GM10248 (cell line): ENCODE results near the gene SFI1.
"Not testable (repeated sequence)": the region's sequence is repeated elsewhere in the genome, so short reads cannot be mapped to it uniquely, and the experiment has no call there.

Source experiments
- CTCF ChIA-PET: fragments of 300-600 bp; sonication (Branson Sonifier 250); formaldehyde crosslinking; extraction: SDS; loops from one replicate; lab custom pipeline; 2021; ENCODE audit warnings: antibody characterized with exemption; lab: Yijun Ruan, JAX
- POLR2A ChIA-PET: fragments of 350-650 bp; sonication (Branson Sonifier 250); formaldehyde crosslinking; extraction: SDS; loops from one replicate; lab custom pipeline; 2020; ENCODE audit warnings: antibody characterized with exemption; lab: Yijun Ruan, JAX
- DNase-seq: peaks from one replicate; pipeline ENCODE4 v3.0.0; 2012; ENCODE audit errors: extremely low spot score
- CTCF ChIP-seq: IDR thresholded peaks from 2 replicates; pipeline ENCODE4 v1.5.1; 2012; ENCODE audit warnings: mild to moderate bottlenecking, low read depth; ENCODE audit errors: extremely low read depth, missing control alignments, control extremely low read depth

Gene SFI1

GRCh38 chr22:31496735-31497146, 405 bp downstream of the SFI1 start:
- ChIA-PET CTCF (interaction anchor here (1.0 kb wide), 1 partner anchor 14 kb away, joined by 3 read pairs; no protein-coding TSS in a partner anchor), POLR2A (interaction anchor here (0.7 kb wide), 1 partner anchor 41 kb away, joined by 3 read pairs; no protein-coding TSS in a partner anchor)
- TF ChIP-seq CTCF = no peak
- DNase-seq = no peak

- ChIA-PET POLR2A (no interaction called here), CTCF (no interaction called here)
- no peak for TF ChIP-seq CTCF
- no peak for DNase-seq
These were observed 1.0 kb downstream of the SFI1 start for GRCh38 chr22:31497148-31497938.

GRCh38 chr22:31501738-31502137, 5.4 kb downstream of the SFI1 start:
- DNase-seq = no peak
- TF ChIP-seq CTCF = no peak
- ChIA-PET POLR2A (no interaction called here), CTCF (interaction anchor here (1.5 kb wide), 1 partner anchor 55 kb away, joined by 4 read pairs; no protein-coding TSS in a partner anchor)

GRCh38 chr22:31503211-31503964, 7.1 kb downstream of the SFI1 start:
- DNase-seq = no peak
- CTCF ChIA-PET = no interaction called here
- POLR2A ChIA-PET = no interaction called here
- TF ChIP-seq CTCF = no peak

GRCh38 chr22:31504282-31504681, 7.9 kb downstream of the SFI1 start:
- ChIA-PET CTCF (no interaction called here), POLR2A (no interaction called here)
- DNase-seq = no peak
- no peak for TF ChIP-seq CTCF

GRCh38 chr22:31507517-31507916, 11.2 kb downstream of the SFI1 start:
- CTCF ChIA-PET = interaction anchor here (1.3 kb wide), 1 partner anchor 11 kb away, joined by 3 read pairs; the partner anchor contains the start of gene SFI1
- DNase-seq, POLR2A ChIA-PET: not testable (repeated sequence)

- no peak for TF ChIP-seq CTCF
- CTCF ChIA-PET = interaction anchor here (0.9 to 1.3 kb wide), 2 partner anchors 12 to 16 kb away, joined by 3 read pairs; partner anchors contain the start of gene SFI1
- POLR2A ChIA-PET = no interaction called here
- DNase-seq = no peak
These were observed 12.2 kb downstream of the SFI1 start for GRCh38 chr22:31508536-31508935.
